HL-60 (cell line): ENCODE results near the gene CD302.

Experiments
- POLR2AphosphoS5 ChIP-seq: IDR thresholded peaks from 2 replicates; pipeline ENCODE4 v1.6.1; 2012; ENCODE audit warnings: low read depth
- SPI1 ChIP-seq: IDR thresholded peaks from 2 replicates; pipeline ENCODE4 v1.6.1; 2012; ENCODE audit warnings: low read depth, mild to moderate bottlenecking, borderline replicate concordance
- TF ChIP-seq, protein P1 (sequence below): IDR thresholded peaks from one replicate; pipeline ENCODE4 v1.5.1; 2011; ENCODE audit warnings: low read length, control low read depth, inconsistent platforms; ENCODE audit not compliant: insufficient read depth
- TF ChIP-seq, protein P2 (sequence below): IDR thresholded peaks from 2 replicates; pipeline ENCODE4 v1.6.1; 2012; ENCODE audit warnings: low read depth; ENCODE audit not compliant: insufficient replicate concordance

DNA sequence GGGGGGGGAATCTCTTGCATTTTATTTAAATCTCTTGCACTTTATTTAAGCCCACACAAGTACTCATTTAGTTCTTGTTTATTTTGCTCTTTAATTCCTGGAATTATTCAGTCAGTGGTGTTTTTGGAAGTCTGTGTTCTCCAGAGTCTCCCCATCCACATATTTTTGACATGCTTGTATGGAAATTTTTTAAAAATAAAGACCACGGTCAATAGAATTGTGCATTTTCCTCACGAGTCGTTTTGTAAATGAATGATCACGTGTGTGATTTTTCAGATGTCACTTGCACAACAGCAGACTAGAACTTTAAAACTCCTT is 824 bp downstream of the CD302 start:
- TF ChIP-seq, protein P1, sequence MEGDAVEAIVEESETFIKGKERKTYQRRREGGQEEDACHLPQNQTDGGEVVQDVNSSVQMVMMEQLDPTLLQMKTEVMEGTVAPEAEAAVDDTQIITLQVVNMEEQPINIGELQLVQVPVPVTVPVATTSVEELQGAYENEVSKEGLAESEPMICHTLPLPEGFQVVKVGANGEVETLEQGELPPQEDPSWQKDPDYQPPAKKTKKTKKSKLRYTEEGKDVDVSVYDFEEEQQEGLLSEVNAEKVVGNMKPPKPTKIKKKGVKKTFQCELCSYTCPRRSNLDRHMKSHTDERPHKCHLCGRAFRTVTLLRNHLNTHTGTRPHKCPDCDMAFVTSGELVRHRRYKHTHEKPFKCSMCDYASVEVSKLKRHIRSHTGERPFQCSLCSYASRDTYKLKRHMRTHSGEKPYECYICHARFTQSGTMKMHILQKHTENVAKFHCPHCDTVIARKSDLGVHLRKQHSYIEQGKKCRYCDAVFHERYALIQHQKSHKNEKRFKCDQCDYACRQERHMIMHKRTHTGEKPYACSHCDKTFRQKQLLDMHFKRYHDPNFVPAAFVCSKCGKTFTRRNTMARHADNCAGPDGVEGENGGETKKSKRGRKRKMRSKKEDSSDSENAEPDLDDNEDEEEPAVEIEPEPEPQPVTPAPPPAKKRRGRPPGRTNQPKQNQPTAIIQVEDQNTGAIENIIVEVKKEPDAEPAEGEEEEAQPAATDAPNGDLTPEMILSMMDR: no peak
- TF ChIP-seq POLR2AphosphoS5 (no peak), SPI1 (no peak)
- TF ChIP-seq, protein P2, sequence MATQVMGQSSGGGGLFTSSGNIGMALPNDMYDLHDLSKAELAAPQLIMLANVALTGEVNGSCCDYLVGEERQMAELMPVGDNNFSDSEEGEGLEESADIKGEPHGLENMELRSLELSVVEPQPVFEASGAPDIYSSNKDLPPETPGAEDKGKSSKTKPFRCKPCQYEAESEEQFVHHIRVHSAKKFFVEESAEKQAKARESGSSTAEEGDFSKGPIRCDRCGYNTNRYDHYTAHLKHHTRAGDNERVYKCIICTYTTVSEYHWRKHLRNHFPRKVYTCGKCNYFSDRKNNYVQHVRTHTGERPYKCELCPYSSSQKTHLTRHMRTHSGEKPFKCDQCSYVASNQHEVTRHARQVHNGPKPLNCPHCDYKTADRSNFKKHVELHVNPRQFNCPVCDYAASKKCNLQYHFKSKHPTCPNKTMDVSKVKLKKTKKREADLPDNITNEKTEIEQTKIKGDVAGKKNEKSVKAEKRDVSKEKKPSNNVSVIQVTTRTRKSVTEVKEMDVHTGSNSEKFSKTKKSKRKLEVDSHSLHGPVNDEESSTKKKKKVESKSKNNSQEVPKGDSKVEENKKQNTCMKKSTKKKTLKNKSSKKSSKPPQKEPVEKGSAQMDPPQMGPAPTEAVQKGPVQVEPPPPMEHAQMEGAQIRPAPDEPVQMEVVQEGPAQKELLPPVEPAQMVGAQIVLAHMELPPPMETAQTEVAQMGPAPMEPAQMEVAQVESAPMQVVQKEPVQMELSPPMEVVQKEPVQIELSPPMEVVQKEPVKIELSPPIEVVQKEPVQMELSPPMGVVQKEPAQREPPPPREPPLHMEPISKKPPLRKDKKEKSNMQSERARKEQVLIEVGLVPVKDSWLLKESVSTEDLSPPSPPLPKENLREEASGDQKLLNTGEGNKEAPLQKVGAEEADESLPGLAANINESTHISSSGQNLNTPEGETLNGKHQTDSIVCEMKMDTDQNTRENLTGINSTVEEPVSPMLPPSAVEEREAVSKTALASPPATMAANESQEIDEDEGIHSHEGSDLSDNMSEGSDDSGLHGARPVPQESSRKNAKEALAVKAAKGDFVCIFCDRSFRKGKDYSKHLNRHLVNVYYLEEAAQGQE: no peak
